Natural killer cell (primary cell): ENCODE data around the gene TIGD6. TPM values are rescaled to one million over a fixed set of nuclear protein-coding genes. Genes with fewer than 3 reads are reported as not detected.

ENCODE experiments used
- ATAC-seq, 3 donors: fragments of 150-1000 bp in 2 of 3; fragments of 200-7000 bp in 1 of 3; cut with Tn5 transposase; 1 replicate in 1 of 3; 2 replicates in 2 of 3; pipeline ENCODE4 v1.10.0; 2021; ENCODE audit warnings: mild to moderate bottlenecking in 2 of 3, moderate library complexity in 2 of 3
- DNase-seq, 2 donors: peaks; one replicate each; pipeline versions ENCODE4 v3.0.0 to v3.0.0-alpha.2; 2013 to 2021; ENCODE audit warnings: mixed read lengths in 1 of 2
- H3K27ac ChIP-seq: one replicate; pipeline ENCODE4 v1.5.1; 2013; ENCODE audit warnings: mild to moderate bottlenecking, low read length
- H3K27me3 ChIP-seq: one replicate; pipeline ENCODE4 v1.6.1; 2013; ENCODE audit warnings: low read length; ENCODE audit not compliant: control insufficient read depth, insufficient read depth
- H3K36me3 ChIP-seq: one replicate; pipeline ENCODE4 v1.6.1; 2013; ENCODE audit warnings: low read length; ENCODE audit not compliant: control insufficient read depth, insufficient read depth
- H3K4me1 ChIP-seq: one replicate; pipeline ENCODE4 v1.6.1; 2013; ENCODE audit warnings: low read length; ENCODE audit not compliant: control insufficient read depth, insufficient read depth
- H3K4me3 ChIP-seq: one replicate; pipeline ENCODE4 v1.5.1; 2013; ENCODE audit warnings: low read length
- H3K9me3 ChIP-seq: one replicate; pipeline ENCODE4 v1.6.1; 2013; ENCODE audit warnings: low read length; ENCODE audit not compliant: control insufficient read depth, insufficient read depth
- H3K27ac Mint-ChIP-seq, 2 donors: one replicate each; pipeline ENCODE4 v1.8.0; 2022; ENCODE audit warnings: mild to moderate bottlenecking in 2 of 2, mixed read lengths in 2 of 2, moderate library complexity in 1 of 2
- H3K27me3 Mint-ChIP-seq, 2 donors: one replicate each; pipeline ENCODE4 v1.8.0; 2022; ENCODE audit warnings: low read depth in 2 of 2, mixed read lengths in 2 of 2
- H3K36me3 Mint-ChIP-seq: one replicate; pipeline ENCODE4 v1.8.0; 2022; ENCODE audit warnings: mixed read lengths
- H3K4me1 Mint-ChIP-seq, 2 donors: one replicate each; pipeline ENCODE4 v1.8.0; 2022; ENCODE audit warnings: mixed read lengths in 2 of 2
- H3K4me3 Mint-ChIP-seq: one replicate; pipeline ENCODE4 v1.8.0; 2022; ENCODE audit warnings: mild to moderate bottlenecking, moderate library complexity, mixed read lengths
- H3K9me3 Mint-ChIP-seq, 2 donors: one replicate each; pipeline ENCODE4 v1.8.0; 2022; ENCODE audit warnings: mixed read lengths in 2 of 2
- WGBS: methylation state at CpG from one replicate; pipeline ENCODE4 v1.1.7; 2013; ENCODE audit warnings: missing lambda C conversion rate; ENCODE audit not compliant: insufficient coverage; 5-methylcytosine and 5-hydroxymethylcytosine counted together
- intact Hi-C: fragments of 100-400 bp; cut with micrococcal nuclease; formaldehyde crosslinking; loops from one replicate; pipeline ENCODE4 v1.14.2; 2022
- total RNA-seq, 4 donors: library from RNA; stranded (reverse); fragments of 120-200 nt in 1 of 4; gene quantifications; one replicate each; pipeline versions ENCODE4 v1.2.3 to v1.2.4, GENCODE V29; 2013 to 2022
- TF ChIP-seq, protein P1 (sequence below): fragments of 200-600 bp; IDR thresholded peaks from one replicate; pipeline ENCODE4 v1.8.0; 2022; ENCODE audit warnings: antibody characterized with exemption

Gene TIGD6
- total RNA-seq, 3 donors from 2014 or later (not counting 1 experiment from before 2014, with no cell fraction given): 1.8 to 3.9 (median 2.5) TPM

DNA sequence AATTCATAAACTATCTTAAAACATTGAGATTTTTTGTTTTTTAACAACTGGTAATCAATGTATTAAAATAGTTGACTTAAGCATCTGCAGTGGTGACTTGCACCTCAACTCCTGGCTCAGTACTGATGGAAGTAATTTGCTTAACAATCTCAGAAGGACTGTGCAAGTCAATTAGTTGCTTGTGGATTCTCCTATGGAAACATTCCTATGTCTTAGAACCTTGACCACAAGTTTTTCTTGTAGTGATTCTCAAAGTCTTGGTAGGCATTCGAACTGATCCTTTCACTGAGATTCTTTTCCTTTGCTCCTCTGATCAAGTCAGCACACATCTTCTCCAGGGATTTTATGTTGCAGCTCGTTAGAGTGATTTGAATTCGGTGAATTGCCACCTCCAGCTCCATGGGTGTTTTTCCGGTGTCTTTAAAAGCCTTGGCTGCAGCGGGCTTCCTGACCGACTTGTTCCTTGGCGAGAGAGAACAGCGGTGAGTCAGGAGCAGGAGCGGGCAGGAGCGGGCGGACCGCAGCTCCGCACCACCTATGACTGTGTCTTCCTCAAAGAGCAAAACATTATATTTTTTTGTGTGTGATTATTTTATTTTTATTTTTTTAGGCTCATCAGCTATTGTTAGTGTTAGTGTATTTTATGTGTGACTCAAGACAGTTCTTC, 21.2 kb upstream of the TIGD6 start:
- 96% methylated on average over 13 of the region's 13 CpGs for WGBS
- Mint-ChIP-seq H3K4me1 (peaks cover 4 to 6% of the 10 kb centered on the region in 2 donors), H3K27ac (peak overlapping the region in 1 of 2 donors; percentile 45), H3K9me3 (no peaks in the 10 kb centered on the region), H3K27me3 (no peaks in the 10 kb centered on the region), H3K36me3 (peaks cover 62% of the 10 kb centered on the region), H3K4me3 (no peak overlapping the region)
- no peaks in the 10 kb centered on the region for H3K4me1 ChIP-seq
- TF ChIP-seq, protein P1, sequence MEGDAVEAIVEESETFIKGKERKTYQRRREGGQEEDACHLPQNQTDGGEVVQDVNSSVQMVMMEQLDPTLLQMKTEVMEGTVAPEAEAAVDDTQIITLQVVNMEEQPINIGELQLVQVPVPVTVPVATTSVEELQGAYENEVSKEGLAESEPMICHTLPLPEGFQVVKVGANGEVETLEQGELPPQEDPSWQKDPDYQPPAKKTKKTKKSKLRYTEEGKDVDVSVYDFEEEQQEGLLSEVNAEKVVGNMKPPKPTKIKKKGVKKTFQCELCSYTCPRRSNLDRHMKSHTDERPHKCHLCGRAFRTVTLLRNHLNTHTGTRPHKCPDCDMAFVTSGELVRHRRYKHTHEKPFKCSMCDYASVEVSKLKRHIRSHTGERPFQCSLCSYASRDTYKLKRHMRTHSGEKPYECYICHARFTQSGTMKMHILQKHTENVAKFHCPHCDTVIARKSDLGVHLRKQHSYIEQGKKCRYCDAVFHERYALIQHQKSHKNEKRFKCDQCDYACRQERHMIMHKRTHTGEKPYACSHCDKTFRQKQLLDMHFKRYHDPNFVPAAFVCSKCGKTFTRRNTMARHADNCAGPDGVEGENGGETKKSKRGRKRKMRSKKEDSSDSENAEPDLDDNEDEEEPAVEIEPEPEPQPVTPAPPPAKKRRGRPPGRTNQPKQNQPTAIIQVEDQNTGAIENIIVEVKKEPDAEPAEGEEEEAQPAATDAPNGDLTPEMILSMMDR: no peak
- ATAC-seq (no peak), DNase-seq (no peak)
- H3K4me3 ChIP-seq: no peak overlapping the region
- intact Hi-C loops: no loop called here
- H3K27me3 ChIP-seq: no peaks in the 10 kb centered on the region
- no peak overlapping the region for H3K27ac ChIP-seq
- no peaks in the 10 kb centered on the region for H3K9me3 ChIP-seq
- H3K36me3 ChIP-seq: peaks cover 77% of the 10 kb centered on the region

GRCh38 chr5:150020249-150020648, 19.8 kb upstream of the TIGD6 start:
- H3K4me1 Mint-ChIP-seq: peaks cover 4 to 6% of the 10 kb centered on the region in 2 donors
- no peaks in the 10 kb centered on the region for H3K4me1 ChIP-seq
- no peaks in the 10 kb centered on the region for H3K27me3 Mint-ChIP-seq
- 100% methylated on average over 1 of the region's 1 CpG for WGBS
- H3K4me3 ChIP-seq: no peak overlapping the region
- H3K36me3 ChIP-seq: peaks cover 80% of the 10 kb centered on the region
- TF ChIP-seq, protein P1: no peak
- no peak overlapping the region for H3K4me3 Mint-ChIP-seq
- intact Hi-C loops: no loop called here
- peaks cover 5% of the 10 kb centered on the region for H3K9me3 ChIP-seq
- ATAC-seq (no peak), DNase-seq (no peak)
- no peak overlapping the region for H3K27ac Mint-ChIP-seq
- peaks cover 60% of the 10 kb centered on the region for H3K36me3 Mint-ChIP-seq
- H3K9me3 Mint-ChIP-seq: peaks cover 0 to 4% of the 10 kb centered on the region in 2 donors
- no peaks in the 10 kb centered on the region for H3K27me3 ChIP-seq
- no peak overlapping the region for H3K27ac ChIP-seq

GRCh38 chr5:150017226-150018005, 17.0 kb upstream of the TIGD6 start:
- Histone ChIP-seq H3K36me3 (peaks cover 84% of the 10 kb centered on the region), H3K4me3 (no peak overlapping the region), H3K27me3 (no peaks in the 10 kb centered on the region), H3K4me1 (no peaks in the 10 kb centered on the region), H3K9me3 (peaks cover 6% of the 10 kb centered on the region), H3K27ac (no peak overlapping the region)
- H3K4me3 Mint-ChIP-seq: no peak overlapping the region
- intact Hi-C loops: no loop called here
- H3K4me1 Mint-ChIP-seq: peaks cover 5 to 7% of the 10 kb centered on the region in 2 donors
- H3K9me3 Mint-ChIP-seq: peaks cover 0 to 4% of the 10 kb centered on the region in 2 donors
- no peak overlapping the region for H3K27ac Mint-ChIP-seq
- 98% methylated on average over 3 of the region's 6 CpGs for WGBS
- no peaks in the 10 kb centered on the region for H3K27me3 Mint-ChIP-seq
- TF ChIP-seq, protein P1: no peak
- DNase-seq: no peak
- peaks cover 69% of the 10 kb centered on the region for H3K36me3 Mint-ChIP-seq
- ATAC-seq: no peak
